HG03196 (cell line): ENCODE data around the gene SCAANT1.

Source experiments
- ATAC-seq: cut with Tn5 transposase; IDR thresholded peaks from one replicate; pipeline ENCODE4 v1.9.1; 2021; ENCODE audit not compliant: unreplicated experiment

SCAANT1 gene

GRCh38 chr3:63905731-63906620 lies 6.2 kb downstream of the SCAANT1 start:
- no peak for ATAC-seq

GRCh38 chr3:63900459-63900858 lies 11.7 kb downstream of the SCAANT1 start:
- ATAC-seq = no peak

GRCh38 chr3:63900010-63900409 lies 12.2 kb downstream of the SCAANT1 start:
- ATAC-seq = no peak

GRCh38 chr3:63896332-63897030 lies 15.7 kb downstream of the SCAANT1 start:
- peak; percentile 50 for ATAC-seq

- ATAC-seq = no peak
These were observed 16.6 kb downstream of the SCAANT1 start for GRCh38 chr3:63895422-63896189.

GRCh38 chr3:63892773-63893352 lies 19.3 kb downstream of the SCAANT1 start:
- no peak for ATAC-seq

GRCh38 chr3:63891518-63891917 lies 20.7 kb downstream of the SCAANT1 start:
- ATAC-seq = no peak

- ATAC-seq = no peak
These were observed 25.3 kb downstream of the SCAANT1 start for GRCh38 chr3:63886858-63887257.

GRCh38 chr3:63880653-63881052 lies 31.5 kb downstream of the SCAANT1 start:
- ATAC-seq = no peak

GRCh38 chr3:63878394-63879060 lies 33.7 kb downstream of the SCAANT1 start:
- no peak for ATAC-seq

GRCh38 chr3:63877737-63878393 lies 34.3 kb downstream of the SCAANT1 start:
- ATAC-seq = no peak

GRCh38 chr3:63876260-63876659 lies 35.9 kb downstream of the SCAANT1 start:
- ATAC-seq = no peak

- no peak for ATAC-seq
These were observed 36.7 kb downstream of the SCAANT1 start for GRCh38 chr3:63875510-63875909.

- no peak for ATAC-seq
These were observed 37.4 kb downstream of the SCAANT1 start for GRCh38 chr3:63874769-63875168.

- no peak for ATAC-seq
These were observed 39.9 kb downstream of the SCAANT1 start for GRCh38 chr3:63872135-63872924.

- ATAC-seq = no peak
These were observed 41.6 kb downstream of the SCAANT1 start for GRCh38 chr3:63870615-63871005.

GRCh38 chr3:63869940-63870614 lies 42.1 kb downstream of the SCAANT1 start:
- no peak for ATAC-seq

GRCh38 chr3:63867225-63867624 lies 45.0 kb downstream of the SCAANT1 start:
- ATAC-seq = no peak

- ATAC-seq = no peak
These were observed 47.2 kb downstream of the SCAANT1 start for GRCh38 chr3:63864965-63865327.
